HEK293 (cell line): ENCODE measurements around the gene IDH3A.

ENCODE experiments used
- CTCF ChIA-PET: fragments of 350-600 bp; formaldehyde crosslinking; extraction: SDS; loops from one replicate; lab custom pipeline; 2021; ENCODE audit warnings: antibody characterized with exemption; lab: Yijun Ruan, JAX
- POLR2A ChIA-PET: fragments of 300-600 bp; formaldehyde crosslinking; extraction: SDS; loops from one replicate; lab custom pipeline; 2020; ENCODE audit warnings: antibody characterized with exemption, inconsistent platforms; lab: Yijun Ruan, JAX
- H3K27ac ChIP-seq: fragments of 200-500 bp; sonication (Bioruptor generic); 2 replicates; pipeline ENCODE4 v1.5.1; 2014; ENCODE audit warnings: low read depth, low read length, control low read depth, inconsistent platforms; ENCODE audit errors: extremely low read depth
- H3K36me3 ChIP-seq, 2 experiments: fragments of 200-500 bp in 1 of 2; sonication (Bioruptor generic) in 1 of 2; 1 replicate in 1 of 2; 2 replicates in 1 of 2; pipeline ENCODE4 v1.5.1; 2014 to 2017; ENCODE audit warnings: inconsistent platforms in 2 of 2, low read length in 2 of 2; ENCODE audit not compliant: control insufficient read depth in 2 of 2, insufficient read depth in 1 of 2
- H3K4me1 ChIP-seq: fragments of 200-500 bp; sonication (Bioruptor generic); 2 replicates; pipeline ENCODE4 v1.5.1; 2014; ENCODE audit warnings: mild to moderate bottlenecking, low read length, inconsistent platforms; ENCODE audit not compliant: control insufficient read depth, insufficient read depth
- H3K4me3 ChIP-seq: 2 replicates; pipeline ENCODE4 v1.5.1; 2011; ENCODE audit warnings: low read depth, mild to moderate bottlenecking, control low read depth, low read length, moderate library complexity
- H3K9me3 ChIP-seq: fragments of 200-500 bp; sonication (Bioruptor generic); 2 replicates; pipeline ENCODE4 v1.5.1; 2014; ENCODE audit warnings: low read depth, low read length, inconsistent platforms; ENCODE audit not compliant: control insufficient read depth, insufficient read depth
- AEBP2 ChIP-seq: fragments of 450-650 bp; formaldehyde crosslinking; IDR thresholded peaks from 2 replicates; pipeline ENCODE4 v1.5.1; 2016; ENCODE audit warnings: missing biosample characterization, missing genetic modification characterization, borderline replicate concordance
- GLI2 ChIP-seq: fragments of 450-650 bp; formaldehyde crosslinking; IDR thresholded peaks from 2 replicates; pipeline ENCODE4; 2017; ENCODE audit warnings: missing biosample characterization, missing genetic modification characterization, low read depth, borderline replicate concordance
- KLF7 ChIP-seq: fragments of 450-650 bp; formaldehyde crosslinking; IDR thresholded peaks from 2 replicates; pipeline ENCODE4 v1.5.1; 2016; ENCODE audit warnings: missing biosample characterization, missing genetic modification characterization, borderline replicate concordance
- MYNN ChIP-seq: fragments of 450-650 bp; formaldehyde crosslinking; IDR thresholded peaks from 2 replicates; pipeline ENCODE4 v1.5.1; 2016; ENCODE audit warnings: missing biosample characterization, missing genetic modification characterization, borderline replicate concordance
- YY1 ChIP-seq: fragments of 450-650 bp; formaldehyde crosslinking; IDR thresholded peaks from 2 replicates; pipeline ENCODE4 v1.5.1; 2018; ENCODE audit warnings: missing biosample characterization, missing genetic modification characterization
- ZBTB20 ChIP-seq: fragments of 450-650 bp; formaldehyde crosslinking; IDR thresholded peaks from 2 replicates; pipeline ENCODE4 v1.5.1; 2016; ENCODE audit warnings: missing biosample characterization, missing genetic modification characterization
- ZIC2 ChIP-seq: fragments of 450-650 bp; formaldehyde crosslinking; IDR thresholded peaks from 2 replicates; pipeline ENCODE4 v1.5.1; 2016; ENCODE audit warnings: missing biosample characterization, missing genetic modification characterization
- ZNF148 ChIP-seq: fragments of 450-650 bp; formaldehyde crosslinking; IDR thresholded peaks from 2 replicates; pipeline ENCODE4 v1.5.0; 2017; ENCODE audit warnings: missing biosample characterization, missing genetic modification characterization, borderline replicate concordance
- ZNF223 ChIP-seq: fragments of 450-650 bp; formaldehyde crosslinking; IDR thresholded peaks from 2 replicates; pipeline ENCODE4 v1.5.1; 2016; ENCODE audit warnings: missing biosample characterization, missing genetic modification characterization
- ZNF248 ChIP-seq: fragments of 450-650 bp; formaldehyde crosslinking; IDR thresholded peaks from 2 replicates; pipeline ENCODE4 v1.5.1; 2017; ENCODE audit warnings: missing biosample characterization, missing genetic modification characterization
- ZNF354C ChIP-seq: fragments of 450-650 bp; formaldehyde crosslinking; IDR thresholded peaks from 2 replicates; pipeline ENCODE4 v1.5.1; 2016; ENCODE audit warnings: missing biosample characterization, missing genetic modification characterization, low read depth, borderline replicate concordance
- ZNF624 ChIP-seq: fragments of 450-650 bp; formaldehyde crosslinking; IDR thresholded peaks from 2 replicates; pipeline ENCODE4 v1.5.1; 2017; ENCODE audit warnings: missing biosample characterization, missing genetic modification characterization
- TF ChIP-seq, protein P1 (sequence below): fragments of 450-650 bp; formaldehyde crosslinking; IDR thresholded peaks from 2 replicates; pipeline ENCODE4 v1.5.1; 2016; ENCODE audit warnings: missing biosample characterization, missing genetic modification characterization
- TF ChIP-seq, protein P2 (sequence below): fragments of 450-650 bp; formaldehyde crosslinking; IDR thresholded peaks from 2 replicates; pipeline ENCODE4 v1.5.1; 2016; ENCODE audit warnings: missing biosample characterization, missing genetic modification characterization
- TF ChIP-seq, protein P3 (sequence below): fragments of 450-650 bp; formaldehyde crosslinking; IDR thresholded peaks from 2 replicates; pipeline ENCODE4 v1.5.1; 2017; ENCODE audit warnings: missing biosample characterization, missing genetic modification characterization

Gene IDH3A

DNA sequence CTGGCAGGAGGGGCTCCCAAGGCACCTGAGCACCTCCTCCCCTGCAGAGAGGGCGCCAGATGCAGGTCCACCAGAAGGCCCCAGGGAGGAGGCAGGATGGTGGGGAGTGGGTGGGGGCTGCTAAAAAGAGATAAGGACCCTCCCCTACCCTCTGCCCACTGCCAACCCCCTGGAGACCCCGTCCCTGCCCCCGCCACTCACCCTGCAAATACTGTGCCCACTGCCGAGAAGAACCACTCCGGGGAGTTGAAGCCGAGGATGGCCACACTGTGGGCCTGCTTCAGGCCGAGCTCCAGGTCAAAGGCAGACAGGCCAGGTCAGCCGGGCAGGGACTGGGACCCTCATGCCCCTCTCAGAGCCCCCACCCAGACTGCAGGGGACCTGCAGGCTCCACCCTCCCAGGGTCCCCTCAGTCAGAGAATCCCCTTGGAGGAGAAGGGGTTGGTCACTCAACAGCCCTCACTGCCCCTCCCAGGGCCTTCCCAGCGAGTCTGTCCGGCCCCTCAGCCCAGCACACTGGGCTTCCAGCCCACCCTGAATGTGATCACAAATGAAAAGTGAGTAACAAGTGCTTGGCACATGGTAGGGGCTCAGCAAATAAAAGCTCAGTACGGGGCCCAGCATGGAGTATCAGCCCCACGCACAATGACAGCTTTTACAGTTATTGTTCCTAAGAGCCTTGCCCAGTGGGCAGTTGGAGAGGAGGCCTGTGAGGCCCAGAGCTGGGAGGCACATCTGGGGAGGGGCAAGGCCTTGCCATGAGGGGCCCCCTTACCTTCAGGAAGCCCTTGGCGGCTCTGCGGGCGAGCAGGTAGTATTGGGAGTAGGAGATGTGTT is 44.8 kb downstream of the IDH3A start:
- ChIA-PET CTCF (interaction anchor here (0.6 to 5.9 kb wide), 12 partner anchors 9 to 600 kb away, joined by 3 to 83 read pairs (median 16); no protein-coding TSS in a partner anchor), POLR2A (no interaction called here)
- Histone ChIP-seq H3K9me3 (no peaks in the 10 kb centered on the region; the same call in 1 of the 2 replicates), H3K4me3 (no peak overlapping the region), H3K4me1 (no peaks in the 10 kb centered on the region), H3K27ac (no peak overlapping the region)
- TF ChIP-seq, protein P1, sequence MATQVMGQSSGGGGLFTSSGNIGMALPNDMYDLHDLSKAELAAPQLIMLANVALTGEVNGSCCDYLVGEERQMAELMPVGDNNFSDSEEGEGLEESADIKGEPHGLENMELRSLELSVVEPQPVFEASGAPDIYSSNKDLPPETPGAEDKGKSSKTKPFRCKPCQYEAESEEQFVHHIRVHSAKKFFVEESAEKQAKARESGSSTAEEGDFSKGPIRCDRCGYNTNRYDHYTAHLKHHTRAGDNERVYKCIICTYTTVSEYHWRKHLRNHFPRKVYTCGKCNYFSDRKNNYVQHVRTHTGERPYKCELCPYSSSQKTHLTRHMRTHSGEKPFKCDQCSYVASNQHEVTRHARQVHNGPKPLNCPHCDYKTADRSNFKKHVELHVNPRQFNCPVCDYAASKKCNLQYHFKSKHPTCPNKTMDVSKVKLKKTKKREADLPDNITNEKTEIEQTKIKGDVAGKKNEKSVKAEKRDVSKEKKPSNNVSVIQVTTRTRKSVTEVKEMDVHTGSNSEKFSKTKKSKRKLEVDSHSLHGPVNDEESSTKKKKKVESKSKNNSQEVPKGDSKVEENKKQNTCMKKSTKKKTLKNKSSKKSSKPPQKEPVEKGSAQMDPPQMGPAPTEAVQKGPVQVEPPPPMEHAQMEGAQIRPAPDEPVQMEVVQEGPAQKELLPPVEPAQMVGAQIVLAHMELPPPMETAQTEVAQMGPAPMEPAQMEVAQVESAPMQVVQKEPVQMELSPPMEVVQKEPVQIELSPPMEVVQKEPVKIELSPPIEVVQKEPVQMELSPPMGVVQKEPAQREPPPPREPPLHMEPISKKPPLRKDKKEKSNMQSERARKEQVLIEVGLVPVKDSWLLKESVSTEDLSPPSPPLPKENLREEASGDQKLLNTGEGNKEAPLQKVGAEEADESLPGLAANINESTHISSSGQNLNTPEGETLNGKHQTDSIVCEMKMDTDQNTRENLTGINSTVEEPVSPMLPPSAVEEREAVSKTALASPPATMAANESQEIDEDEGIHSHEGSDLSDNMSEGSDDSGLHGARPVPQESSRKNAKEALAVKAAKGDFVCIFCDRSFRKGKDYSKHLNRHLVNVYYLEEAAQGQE (tag by site-specific recombination) = no peak
- TF ChIP-seq YY1 (tag by site-specific recombination) (no peak), GLI2 (tag by site-specific recombination) (no peak), MYNN (tag by site-specific recombination) (no peak), KLF7 (tag by site-specific recombination) (no peak), ZNF354C (tag by site-specific recombination) (no peak), ZNF248 (tag by site-specific recombination) (no peak), ZNF223 (tag by site-specific recombination) (no peak), ZIC2 (tag by site-specific recombination) (no peak), ZNF148 (tag by site-specific recombination) (no peak), ZBTB20 (no peak), ZNF624 (tag by site-specific recombination) (no peak), AEBP2 (tag by site-specific recombination) (no peak)
- TF ChIP-seq, protein P2, sequence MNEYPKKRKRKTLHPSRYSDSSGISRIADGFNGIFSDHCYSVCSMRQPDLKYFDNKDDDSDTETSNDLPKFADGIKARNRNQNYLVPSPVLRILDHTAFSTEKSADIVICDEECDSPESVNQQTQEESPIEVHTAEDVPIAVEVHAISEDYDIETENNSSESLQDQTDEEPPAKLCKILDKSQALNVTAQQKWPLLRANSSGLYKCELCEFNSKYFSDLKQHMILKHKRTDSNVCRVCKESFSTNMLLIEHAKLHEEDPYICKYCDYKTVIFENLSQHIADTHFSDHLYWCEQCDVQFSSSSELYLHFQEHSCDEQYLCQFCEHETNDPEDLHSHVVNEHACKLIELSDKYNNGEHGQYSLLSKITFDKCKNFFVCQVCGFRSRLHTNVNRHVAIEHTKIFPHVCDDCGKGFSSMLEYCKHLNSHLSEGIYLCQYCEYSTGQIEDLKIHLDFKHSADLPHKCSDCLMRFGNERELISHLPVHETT (tag by site-specific recombination) = no peak
- TF ChIP-seq, protein P3, sequence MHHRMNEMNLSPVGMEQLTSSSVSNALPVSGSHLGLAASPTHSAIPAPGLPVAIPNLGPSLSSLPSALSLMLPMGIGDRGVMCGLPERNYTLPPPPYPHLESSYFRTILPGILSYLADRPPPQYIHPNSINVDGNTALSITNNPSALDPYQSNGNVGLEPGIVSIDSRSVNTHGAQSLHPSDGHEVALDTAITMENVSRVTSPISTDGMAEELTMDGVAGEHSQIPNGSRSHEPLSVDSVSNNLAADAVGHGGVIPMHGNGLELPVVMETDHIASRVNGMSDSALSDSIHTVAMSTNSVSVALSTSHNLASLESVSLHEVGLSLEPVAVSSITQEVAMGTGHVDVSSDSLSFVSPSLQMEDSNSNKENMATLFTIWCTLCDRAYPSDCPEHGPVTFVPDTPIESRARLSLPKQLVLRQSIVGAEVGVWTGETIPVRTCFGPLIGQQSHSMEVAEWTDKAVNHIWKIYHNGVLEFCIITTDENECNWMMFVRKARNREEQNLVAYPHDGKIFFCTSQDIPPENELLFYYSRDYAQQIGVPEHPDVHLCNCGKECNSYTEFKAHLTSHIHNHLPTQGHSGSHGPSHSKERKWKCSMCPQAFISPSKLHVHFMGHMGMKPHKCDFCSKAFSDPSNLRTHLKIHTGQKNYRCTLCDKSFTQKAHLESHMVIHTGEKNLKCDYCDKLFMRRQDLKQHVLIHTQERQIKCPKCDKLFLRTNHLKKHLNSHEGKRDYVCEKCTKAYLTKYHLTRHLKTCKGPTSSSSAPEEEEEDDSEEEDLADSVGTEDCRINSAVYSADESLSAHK (tag by site-specific recombination) = no peak
- TF ChIP-seq, all 188 proteins: peak for 0
- H3K36me3 ChIP-seq = no peaks in the 10 kb centered on the region
